WI38 (cell line): ENCODE data around the gene ZNF23.

ENCODE experiments used
- H3K4me3 ChIP-seq: 2 replicates; pipeline ENCODE4 v1.5.1; 2011; ENCODE audit warnings: low read depth, mild to moderate bottlenecking, control low read depth, low read length
- CTCF ChIP-seq: IDR thresholded peaks from 2 replicates; pipeline ENCODE4 v1.5.1; 2012; ENCODE audit warnings: low read depth, mild to moderate bottlenecking, control low read depth, low read length

Gene ZNF23

GRCh38 chr16:71439523-71439922, 22.5 kb downstream of the ZNF23 start:
- TF ChIP-seq CTCF: no peak
- no peak overlapping the region for H3K4me3 ChIP-seq

- TF ChIP-seq CTCF: no peak
- H3K4me3 ChIP-seq: no peak overlapping the region
Measured at GRCh38 chr16:71436473-71436872, 25.6 kb downstream of the ZNF23 start.

GRCh38 chr16:71432906-71433305, 29.1 kb downstream of the ZNF23 start:
- TF ChIP-seq CTCF: no peak
- H3K4me3 ChIP-seq: no peak overlapping the region

GRCh38 chr16:71431991-71432390, 30.1 kb downstream of the ZNF23 start:
- no peak for TF ChIP-seq CTCF
- H3K4me3 ChIP-seq: no peak overlapping the region

- no peak for TF ChIP-seq CTCF
- H3K4me3 ChIP-seq: no peak overlapping the region
Measured at GRCh38 chr16:71431176-71431575, 30.9 kb downstream of the ZNF23 start.

GRCh38 chr16:71430744-71431143, 31.3 kb downstream of the ZNF23 start:
- no peak for TF ChIP-seq CTCF
- no peak overlapping the region for H3K4me3 ChIP-seq

- TF ChIP-seq CTCF: no peak
- no peak overlapping the region for H3K4me3 ChIP-seq
Measured at GRCh38 chr16:71429581-71429980, 32.5 kb downstream of the ZNF23 start.
